MV-4-11 (cell line): ENCODE results near the gene ZNF148.
A peak's percentile ranks its signal among the peaks of the same experiment; 100 is the strongest.

Source experiments
- DNase-seq: peaks from one replicate; lab custom pipeline; 2025; lab: John Stamatoyannopoulos, UW

ZNF148 gene

GRCh38 chr3:125220727-125221429, 154.2 kb downstream of the ZNF148 start:
- peak; percentile 28 for DNase-seq

- no peak for DNase-seq
Measured at GRCh38 chr3:125220183-125220582, 154.9 kb downstream of the ZNF148 start.

- DNase-seq, result no peak
Measured at GRCh38 chr3:125219261-125219701, 155.8 kb downstream of the ZNF148 start.

- no peak for DNase-seq
Measured at GRCh38 chr3:125214738-125215137, 160.4 kb downstream of the ZNF148 start.

- no peak for DNase-seq
Measured at GRCh38 chr3:125213946-125214542, 161.1 kb downstream of the ZNF148 start.

- no peak for DNase-seq
Measured at GRCh38 chr3:125213364-125213755, 161.8 kb downstream of the ZNF148 start.

- no peak for DNase-seq
Measured at GRCh38 chr3:125212509-125213363, 162.4 kb downstream of the ZNF148 start, which contains the start of gene SLC12A8. TSS of gene SLC12A8 (minus strand) at chr3:125212748. CDS start at chr3:125211349, 1,399 bp downstream.

- DNase-seq, result no peak
Measured at GRCh38 chr3:125212091-125212508, 163.0 kb downstream of the ZNF148 start.

- DNase-seq, result no peak
Measured at GRCh38 chr3:125211523-125212090, 163.5 kb downstream of the ZNF148 start.

GRCh38 chr3:125207949-125208568, 167.1 kb downstream of the ZNF148 start:
- no peak for DNase-seq

GRCh38 chr3:125207507-125207906, 167.6 kb downstream of the ZNF148 start:
- no peak for DNase-seq

GRCh38 chr3:125206934-125207333, 168.2 kb downstream of the ZNF148 start:
- DNase-seq, result no peak

- no peak for DNase-seq
Measured at GRCh38 chr3:125203731-125204130, 171.4 kb downstream of the ZNF148 start.

- peak; percentile 53 for DNase-seq
Measured at GRCh38 chr3:125202197-125202596, 172.9 kb downstream of the ZNF148 start.

- DNase-seq, result no peak
Measured at GRCh38 chr3:125200731-125201139, 174.4 kb downstream of the ZNF148 start.

- no peak for DNase-seq
Measured at GRCh38 chr3:125194849-125195601, 180.1 kb downstream of the ZNF148 start.

GRCh38 chr3:125194061-125194848, 180.9 kb downstream of the ZNF148 start:
- DNase-seq, result no peak

GRCh38 chr3:125192190-125193035, 182.7 kb downstream of the ZNF148 start:
- no peak for DNase-seq

GRCh38 chr3:125191730-125192129, 183.4 kb downstream of the ZNF148 start:
- DNase-seq, result no peak
